CD8-positive, alpha-beta memory T cell (primary cell): ENCODE data around the gene SRGAP1. TPM values are rescaled to one million over a fixed set of nuclear protein-coding genes. Genes with fewer than 3 reads are reported as not detected.

ENCODE experiments used
- CTCF ChIA-PET: fragments of 350-600 bp; sonication (Branson Sonifier 250); formaldehyde crosslinking; loops from one replicate; lab custom pipeline; 2021; ENCODE audit warnings: antibody characterized with exemption; lab: Charles Lee
- POLR2A ChIA-PET: fragments of 350-600 bp; sonication (Branson Sonifier 250); formaldehyde crosslinking; loops from one replicate; lab custom pipeline; 2021; ENCODE audit warnings: antibody characterized with exemption; lab: Charles Lee
- DNase-seq, 5 donors: peaks; one replicate each; pipeline versions ENCODE4 v3.0.0 to v3.0.0-alpha.2; 2020 to 2022; ENCODE audit warnings: mixed read lengths in 1 of 5
- H3K27ac ChIP-seq: one replicate; pipeline ENCODE4 v1.7.0; 2013; ENCODE audit warnings: low read depth, mild to moderate bottlenecking, low read length, moderate library complexity
- H3K27me3 ChIP-seq: 2 replicates; pipeline ENCODE4 v1.7.0; 2013; ENCODE audit warnings: low read length, mild to moderate bottlenecking; ENCODE audit not compliant: insufficient read depth, poor library complexity, severe bottlenecking
- H3K36me3 ChIP-seq: 2 replicates; pipeline ENCODE4 v1.7.0; 2013; ENCODE audit warnings: mild to moderate bottlenecking, low read length, moderate library complexity; ENCODE audit not compliant: insufficient read depth
- H3K4me1 ChIP-seq: 2 replicates; pipeline ENCODE4 v1.7.0; 2013; ENCODE audit warnings: mild to moderate bottlenecking, low read length, moderate library complexity; ENCODE audit not compliant: insufficient read depth
- H3K4me3 ChIP-seq: 2 replicates; pipeline ENCODE4 v1.7.0; 2013; ENCODE audit warnings: mild to moderate bottlenecking, low read length
- H3K9me3 ChIP-seq: 2 replicates; pipeline ENCODE4 v1.7.0; 2013; ENCODE audit warnings: mild to moderate bottlenecking, low read length
- H3K27ac Mint-ChIP-seq, 8 donors: one replicate each; pipeline ENCODE4 v1.8.0; 2020 to 2021; ENCODE audit warnings: mixed read lengths in 8 of 8, mild to moderate bottlenecking in 6 of 8, inconsistent platforms in 3 of 8, moderate library complexity in 3 of 8
- H3K27me3 Mint-ChIP-seq, 2 donors: one replicate each; pipeline ENCODE4 v1.8.0; 2020 to 2021; ENCODE audit warnings: mixed read lengths in 2 of 2, mild to moderate bottlenecking in 1 of 2, moderate library complexity in 1 of 2
- H3K36me3 Mint-ChIP-seq, 3 donors: one replicate each; pipeline ENCODE4 v1.8.0; 2020 to 2021; ENCODE audit warnings: mixed read lengths in 3 of 3, inconsistent platforms in 1 of 3, mild to moderate bottlenecking in 1 of 3
- H3K4me1 Mint-ChIP-seq, 3 donors: one replicate each; pipeline ENCODE4 v1.8.0; 2020 to 2021; ENCODE audit warnings: mixed read lengths in 3 of 3, inconsistent platforms in 1 of 3, mild to moderate bottlenecking in 1 of 3
- H3K4me3 Mint-ChIP-seq, 7 donors: one replicate each; pipeline ENCODE4 v1.8.0; 2020 to 2021; ENCODE audit warnings: mixed read lengths in 7 of 7, mild to moderate bottlenecking in 6 of 7, moderate library complexity in 4 of 7, inconsistent platforms in 2 of 7
- H3K9me3 Mint-ChIP-seq, 5 donors: one replicate each; pipeline ENCODE4 v1.8.0; 2020 to 2022; ENCODE audit warnings: mixed read lengths in 5 of 5, mild to moderate bottlenecking in 3 of 5, moderate library complexity in 2 of 5, inconsistent platforms in 1 of 5
- polyA plus RNA-seq: library from polyadenylated mRNA; unstranded; fragments of 300-500 nt; fragmentation: Illumina TruSeq; gene quantifications from one replicate; pipeline ENCODE4 v1.2.3, GENCODE V29; 2021
- total RNA-seq, 2 experiments: library from RNA; stranded (reverse); gene quantifications; one replicate each; pipeline ENCODE4 v1.2.3, GENCODE V29; 2021

The SRGAP1 gene
- total and polyA plus RNA-seq, 3 experiments from 2014 or later: 0.09 to 0.64 (median 0.61) TPM

DNA sequence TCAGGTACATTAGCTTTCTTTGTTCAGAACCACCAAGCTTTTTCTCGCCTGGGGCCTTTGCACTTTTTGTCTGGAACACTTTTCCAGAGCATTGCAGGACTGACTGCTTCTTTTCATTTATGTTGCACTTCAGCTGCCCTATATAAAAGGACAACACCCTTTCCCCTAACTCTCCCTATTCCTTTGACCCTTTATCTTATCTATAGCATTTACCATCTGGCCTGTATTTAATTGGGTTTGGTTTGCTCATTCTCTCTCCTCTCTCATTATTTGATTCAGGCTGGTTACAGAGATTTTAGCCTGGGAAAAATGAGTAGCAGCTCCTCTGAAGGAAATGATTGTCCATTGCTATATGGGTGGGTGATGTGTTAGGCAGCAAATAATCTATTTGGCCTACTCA, 212.2 kb downstream of the SRGAP1 start:
- Histone ChIP-seq H3K27me3 (no peaks in the 10 kb centered on the region), H3K4me3 (no peak overlapping the region), H3K4me1 (no peaks in the 10 kb centered on the region), H3K27ac (no peak overlapping the region), H3K36me3 (no peaks in the 10 kb centered on the region), H3K9me3 (no peaks in the 10 kb centered on the region)
- ChIA-PET CTCF (no interaction called here), POLR2A (no interaction called here)
- no peak overlapping the region for H3K4me3 Mint-ChIP-seq
- no peak for DNase-seq
- H3K36me3 Mint-ChIP-seq: no peaks in the 10 kb centered on the region
- H3K4me1 Mint-ChIP-seq: no peaks in the 10 kb centered on the region
- H3K9me3 Mint-ChIP-seq: peaks cover 0 to 2% (median 0%) of the 10 kb centered on the region in 5 donors
- H3K27me3 Mint-ChIP-seq: peaks cover 2 to 15% of the 10 kb centered on the region in 2 donors
- H3K27ac Mint-ChIP-seq: no peak overlapping the region

DNA sequence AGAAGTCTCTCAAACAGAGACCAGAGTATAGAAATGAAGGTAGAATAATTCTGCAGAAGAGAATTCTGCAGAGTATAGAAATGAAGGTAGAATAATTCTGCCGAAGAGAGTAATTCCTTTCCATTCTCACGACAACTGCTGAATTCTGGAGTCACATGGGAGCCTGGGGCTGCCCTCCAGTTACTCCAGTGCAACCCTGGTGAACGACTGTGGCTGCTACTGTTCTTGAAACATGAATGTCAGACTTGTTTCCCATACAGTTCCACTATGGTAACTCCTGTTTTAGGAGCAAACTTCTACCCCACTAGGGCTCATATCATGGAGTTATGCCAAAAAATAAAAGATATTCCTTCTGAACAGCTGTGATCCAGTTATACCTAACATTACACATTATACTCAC, 213.2 kb downstream of the SRGAP1 start:
- POLR2A ChIA-PET: no interaction called here
- H3K27ac Mint-ChIP-seq: no peak overlapping the region
- no peak overlapping the region for H3K4me3 ChIP-seq
- peaks cover 0 to 13% of the 10 kb centered on the region in 2 donors for H3K27me3 Mint-ChIP-seq
- H3K36me3 ChIP-seq: no peaks in the 10 kb centered on the region
- H3K9me3 Mint-ChIP-seq: peaks cover 0 to 2% (median 0%) of the 10 kb centered on the region in 5 donors
- no peak overlapping the region for H3K4me3 Mint-ChIP-seq
- H3K4me1 ChIP-seq: no peaks in the 10 kb centered on the region
- CTCF ChIA-PET: no interaction called here
- no peak for DNase-seq
- no peak overlapping the region for H3K27ac ChIP-seq
- H3K9me3 ChIP-seq: no peaks in the 10 kb centered on the region
- no peaks in the 10 kb centered on the region for H3K4me1 Mint-ChIP-seq
- H3K27me3 ChIP-seq: no peaks in the 10 kb centered on the region
- no peaks in the 10 kb centered on the region for H3K36me3 Mint-ChIP-seq

DNA sequence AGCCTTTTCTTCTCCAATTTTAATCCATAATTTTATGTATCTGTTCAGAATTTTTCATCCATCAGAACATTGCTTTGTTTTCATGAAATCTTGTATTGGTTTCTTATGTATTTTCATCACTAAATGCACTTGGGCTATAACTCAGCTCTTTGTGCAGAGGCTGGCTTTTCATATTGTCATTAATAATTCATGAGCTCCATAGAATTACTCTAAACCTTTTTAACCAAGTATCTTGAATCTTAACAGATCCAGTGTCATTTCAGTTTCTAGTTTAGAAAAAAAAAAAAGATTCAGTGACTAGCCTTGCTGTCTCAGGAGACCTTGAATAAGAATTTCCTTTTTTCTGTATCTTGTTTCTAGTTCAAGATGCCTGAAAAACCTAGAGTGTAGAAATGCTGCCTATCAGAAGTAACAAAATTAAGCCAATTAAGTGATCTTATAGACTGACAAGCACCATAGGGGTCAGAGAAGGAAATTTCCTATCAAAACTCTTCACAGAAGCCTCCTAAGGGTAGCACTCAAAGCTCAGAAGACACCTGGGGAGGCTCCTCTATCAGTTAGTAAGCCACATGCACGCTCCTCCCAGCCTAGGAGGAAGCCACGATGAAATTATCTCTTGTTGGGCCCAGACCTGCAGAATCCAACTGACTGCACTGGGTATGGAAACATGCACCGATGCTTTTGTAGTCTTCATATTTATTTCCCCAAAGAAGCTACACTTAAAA, 214.2 kb downstream of the SRGAP1 start:
- H3K27me3 Mint-ChIP-seq: peaks cover 0 to 15% of the 10 kb centered on the region in 2 donors
- no peaks in the 10 kb centered on the region for H3K36me3 Mint-ChIP-seq
- Histone ChIP-seq H3K36me3 (no peaks in the 10 kb centered on the region), H3K4me1 (no peaks in the 10 kb centered on the region), H3K9me3 (no peaks in the 10 kb centered on the region), H3K27me3 (no peaks in the 10 kb centered on the region), H3K27ac (no peak overlapping the region), H3K4me3 (no peak overlapping the region)
- no peaks in the 10 kb centered on the region for H3K4me1 Mint-ChIP-seq
- POLR2A ChIA-PET: no interaction called here
- DNase-seq: no peak
- CTCF ChIA-PET: no interaction called here
- H3K9me3 Mint-ChIP-seq: peaks cover 0 to 2% (median 0%) of the 10 kb centered on the region in 5 donors
- peak overlapping the region in 1 of 8 donors; percentile 4 for H3K27ac Mint-ChIP-seq
- no peak overlapping the region for H3K4me3 Mint-ChIP-seq

DNA sequence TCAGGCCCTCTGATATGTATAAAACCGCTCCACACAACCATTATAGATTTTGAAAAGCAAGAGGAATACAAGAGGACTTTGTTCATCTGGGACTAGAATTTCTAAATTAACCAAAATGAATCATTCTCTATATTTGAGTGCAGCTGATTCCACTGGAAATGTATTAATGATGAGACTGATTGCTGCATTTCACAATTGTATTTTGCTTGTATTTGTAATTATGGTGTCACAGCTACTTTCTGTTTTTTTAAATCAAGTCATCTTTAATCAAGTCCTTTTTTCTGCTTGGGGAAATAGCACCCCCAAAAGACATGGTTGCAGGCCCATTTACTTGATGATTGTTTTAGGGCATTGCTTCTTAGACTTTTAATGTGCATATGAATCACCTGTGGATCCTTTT, 215.2 kb downstream of the SRGAP1 start:
- Mint-ChIP-seq H3K4me3 (no peak overlapping the region), H3K36me3 (no peaks in the 10 kb centered on the region), H3K27me3 (peaks cover 0 to 11% of the 10 kb centered on the region in 2 donors), H3K9me3 (peaks cover 0 to 2% (median 0%) of the 10 kb centered on the region in 5 donors), H3K27ac (no peak overlapping the region), H3K4me1 (no peaks in the 10 kb centered on the region)
- ChIA-PET POLR2A (no interaction called here), CTCF (no interaction called here)
- no peak overlapping the region for H3K27ac ChIP-seq
- no peak for DNase-seq
- H3K4me1 ChIP-seq: no peaks in the 10 kb centered on the region
- H3K36me3 ChIP-seq: no peaks in the 10 kb centered on the region
- H3K9me3 ChIP-seq: no peaks in the 10 kb centered on the region
- H3K4me3 ChIP-seq: no peak overlapping the region
- no peaks in the 10 kb centered on the region for H3K27me3 ChIP-seq

DNA sequence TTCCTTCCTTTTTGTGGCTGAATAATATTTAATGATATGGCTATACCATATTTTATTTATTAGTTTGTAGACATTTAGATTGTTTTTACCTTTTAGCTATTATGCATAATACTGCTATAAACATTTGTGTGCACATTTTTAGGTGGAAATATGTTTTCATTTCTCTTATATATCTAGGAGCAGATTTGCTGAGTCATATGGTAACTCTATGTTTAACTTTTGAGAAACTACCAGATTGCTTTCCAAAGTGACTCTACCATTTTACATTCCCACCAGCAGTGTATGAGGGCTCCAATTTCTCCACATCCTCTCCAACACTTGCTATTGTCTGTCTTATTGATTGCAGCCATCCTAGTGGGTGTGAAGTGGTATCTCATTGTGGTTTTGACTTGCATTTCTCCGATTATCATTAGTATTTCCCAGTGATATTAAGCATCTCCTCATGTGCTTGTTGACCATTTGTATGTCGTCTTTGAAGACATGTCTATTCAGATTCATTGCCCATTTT, 217.4 kb downstream of the SRGAP1 start:
- Mint-ChIP-seq H3K4me3 (no peak overlapping the region), H3K27ac (no peak overlapping the region), H3K4me1 (no peaks in the 10 kb centered on the region), H3K27me3 (peaks cover 2 to 11% of the 10 kb centered on the region in 2 donors), H3K36me3 (no peaks in the 10 kb centered on the region), H3K9me3 (no peaks in the 10 kb centered on the region)
- H3K9me3 ChIP-seq: no peaks in the 10 kb centered on the region
- DNase-seq: no peak
- no peaks in the 10 kb centered on the region for H3K4me1 ChIP-seq
- H3K27ac ChIP-seq: no peak overlapping the region
- no peaks in the 10 kb centered on the region for H3K36me3 ChIP-seq
- ChIA-PET POLR2A (no interaction called here), CTCF (no interaction called here)
- no peaks in the 10 kb centered on the region for H3K27me3 ChIP-seq
- H3K4me3 ChIP-seq: no peak overlapping the region

DNA sequence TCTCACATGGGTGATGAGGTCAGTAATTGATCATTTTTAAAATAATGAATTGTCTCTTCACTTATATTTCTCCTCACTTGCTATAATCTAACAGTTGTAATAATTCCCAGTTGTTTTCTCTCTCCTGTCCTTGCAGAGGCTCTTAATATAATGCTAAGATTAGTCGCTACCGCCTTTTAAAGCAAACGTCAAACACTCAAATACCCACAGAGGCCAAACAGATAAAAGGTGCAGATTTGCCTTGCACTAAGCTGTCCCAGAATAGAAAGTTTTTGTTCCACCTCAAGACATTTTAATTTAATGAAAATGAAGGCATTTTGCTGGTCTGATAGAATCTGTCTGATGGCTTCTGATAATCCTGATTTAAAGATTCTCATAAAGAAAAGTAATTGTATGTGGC, 218.6 kb downstream of the SRGAP1 start:
- Histone ChIP-seq H3K4me3 (no peak overlapping the region), H3K36me3 (no peaks in the 10 kb centered on the region), H3K4me1 (no peaks in the 10 kb centered on the region), H3K9me3 (no peaks in the 10 kb centered on the region), H3K27ac (no peak overlapping the region), H3K27me3 (no peaks in the 10 kb centered on the region)
- H3K4me1 Mint-ChIP-seq: no peaks in the 10 kb centered on the region
- H3K27ac Mint-ChIP-seq: no peak overlapping the region
- POLR2A ChIA-PET: no interaction called here
- no peak for DNase-seq
- no peaks in the 10 kb centered on the region for H3K9me3 Mint-ChIP-seq
- H3K36me3 Mint-ChIP-seq: no peaks in the 10 kb centered on the region
- H3K4me3 Mint-ChIP-seq: no peak overlapping the region
- CTCF ChIA-PET: no interaction called here
- peaks cover 2 to 16% of the 10 kb centered on the region in 2 donors for H3K27me3 Mint-ChIP-seq

DNA sequence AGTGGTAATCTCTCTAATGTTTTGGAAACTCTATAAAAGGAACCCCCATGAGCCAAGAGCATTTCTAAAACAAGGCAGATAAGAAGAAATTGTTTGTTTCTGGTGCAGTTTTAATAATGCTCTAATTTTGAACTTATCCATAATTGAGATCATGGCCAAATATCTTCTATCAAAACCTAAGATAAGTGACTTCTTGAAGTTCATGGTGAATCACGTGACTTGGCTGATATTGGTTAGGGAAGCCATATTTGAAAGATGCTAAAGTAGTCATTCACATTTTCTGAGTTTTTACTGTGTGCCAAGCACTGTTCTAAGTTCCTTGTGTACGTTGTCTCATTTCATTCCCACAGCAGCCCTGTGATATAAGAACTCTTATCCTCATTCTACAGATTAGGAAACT, 219.7 kb downstream of the SRGAP1 start:
- H3K4me3 Mint-ChIP-seq: no peak overlapping the region
- CTCF ChIA-PET: no interaction called here

DNA sequence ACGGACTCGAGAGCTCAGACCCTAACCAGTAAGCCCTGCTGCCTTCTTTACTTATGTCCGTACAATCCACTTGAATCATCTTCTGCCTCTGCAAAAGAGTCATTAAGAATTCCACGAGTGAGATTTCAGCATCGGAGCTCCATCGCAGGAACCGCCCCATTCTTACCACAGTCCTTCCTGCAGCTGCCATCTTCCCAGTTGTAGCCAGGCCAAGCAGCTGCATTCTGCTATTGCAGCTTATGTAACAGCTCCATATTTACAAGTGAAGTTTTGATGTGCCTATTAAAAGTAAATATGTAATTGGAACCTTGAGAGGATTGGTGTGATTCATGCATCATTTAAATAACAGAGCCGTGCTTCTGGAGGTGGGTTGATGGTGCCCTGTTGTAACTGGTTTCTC, 220.2 kb downstream of the SRGAP1 start:
- Histone ChIP-seq H3K27me3 (no peaks in the 10 kb centered on the region), H3K4me3 (no peak overlapping the region), H3K4me1 (no peaks in the 10 kb centered on the region), H3K9me3 (no peaks in the 10 kb centered on the region), H3K36me3 (no peaks in the 10 kb centered on the region), H3K27ac (no peak overlapping the region)
- no peak overlapping the region for H3K27ac Mint-ChIP-seq
- H3K9me3 Mint-ChIP-seq: no peaks in the 10 kb centered on the region
- no peak overlapping the region for H3K4me3 Mint-ChIP-seq
- peaks cover 2 to 19% of the 10 kb centered on the region in 2 donors for H3K27me3 Mint-ChIP-seq
- no peaks in the 10 kb centered on the region for H3K36me3 Mint-ChIP-seq
- CTCF ChIA-PET: no interaction called here
- POLR2A ChIA-PET: no interaction called here
- H3K4me1 Mint-ChIP-seq: no peaks in the 10 kb centered on the region
- DNase-seq: no peak

More for the DNA sequence above, 219.7 kb downstream of the SRGAP1 start:
- POLR2A ChIA-PET: no interaction called here
- H3K27ac Mint-ChIP-seq: no peak overlapping the region
- Histone ChIP-seq H3K27me3 (no peaks in the 10 kb centered on the region), H3K27ac (no peak overlapping the region), H3K4me3 (no peak overlapping the region), H3K9me3 (no peaks in the 10 kb centered on the region), H3K4me1 (no peaks in the 10 kb centered on the region), H3K36me3 (no peaks in the 10 kb centered on the region)
- H3K4me1 Mint-ChIP-seq: no peaks in the 10 kb centered on the region
- peaks cover 2 to 19% of the 10 kb centered on the region in 2 donors for H3K27me3 Mint-ChIP-seq
- no peak for DNase-seq
- H3K9me3 Mint-ChIP-seq: no peaks in the 10 kb centered on the region
- H3K36me3 Mint-ChIP-seq: no peaks in the 10 kb centered on the region
